ENCODE data around the gene NUP98. TPM values are rescaled to one million over a fixed set of nuclear protein-coding genes. Genes with fewer than 3 reads are reported as not detected.

NUP98 gene
- total RNA-seq, 4 donors from 2014 or later = 74.6 to 117 (median 86.7) TPM

DNA sequence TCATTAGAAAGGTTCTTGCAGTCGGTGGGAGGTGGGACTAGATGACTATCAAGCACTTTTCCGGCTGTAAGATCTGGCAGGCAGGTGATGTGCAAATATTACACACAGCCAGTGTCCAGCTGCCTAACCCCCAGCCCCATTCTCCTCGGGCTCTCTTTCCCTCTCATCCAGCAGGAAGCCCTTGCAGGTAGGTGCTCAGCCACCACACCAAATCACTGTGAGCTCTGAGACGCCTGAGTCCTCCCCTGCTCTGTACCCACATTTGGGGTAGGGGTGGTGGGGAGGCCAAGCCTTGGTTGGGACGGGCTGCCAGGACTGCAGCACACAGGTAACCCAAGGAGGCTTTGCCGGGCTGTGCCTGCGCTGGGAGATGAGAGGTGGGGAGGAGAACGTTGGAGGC is 156.2 kb downstream of the NUP98 start:
- TF ChIP-seq, protein P1, sequence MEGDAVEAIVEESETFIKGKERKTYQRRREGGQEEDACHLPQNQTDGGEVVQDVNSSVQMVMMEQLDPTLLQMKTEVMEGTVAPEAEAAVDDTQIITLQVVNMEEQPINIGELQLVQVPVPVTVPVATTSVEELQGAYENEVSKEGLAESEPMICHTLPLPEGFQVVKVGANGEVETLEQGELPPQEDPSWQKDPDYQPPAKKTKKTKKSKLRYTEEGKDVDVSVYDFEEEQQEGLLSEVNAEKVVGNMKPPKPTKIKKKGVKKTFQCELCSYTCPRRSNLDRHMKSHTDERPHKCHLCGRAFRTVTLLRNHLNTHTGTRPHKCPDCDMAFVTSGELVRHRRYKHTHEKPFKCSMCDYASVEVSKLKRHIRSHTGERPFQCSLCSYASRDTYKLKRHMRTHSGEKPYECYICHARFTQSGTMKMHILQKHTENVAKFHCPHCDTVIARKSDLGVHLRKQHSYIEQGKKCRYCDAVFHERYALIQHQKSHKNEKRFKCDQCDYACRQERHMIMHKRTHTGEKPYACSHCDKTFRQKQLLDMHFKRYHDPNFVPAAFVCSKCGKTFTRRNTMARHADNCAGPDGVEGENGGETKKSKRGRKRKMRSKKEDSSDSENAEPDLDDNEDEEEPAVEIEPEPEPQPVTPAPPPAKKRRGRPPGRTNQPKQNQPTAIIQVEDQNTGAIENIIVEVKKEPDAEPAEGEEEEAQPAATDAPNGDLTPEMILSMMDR (IDR thresholded peaks at IDR 0.05; ENCODE audit: low read depth) = no peak

DNA sequence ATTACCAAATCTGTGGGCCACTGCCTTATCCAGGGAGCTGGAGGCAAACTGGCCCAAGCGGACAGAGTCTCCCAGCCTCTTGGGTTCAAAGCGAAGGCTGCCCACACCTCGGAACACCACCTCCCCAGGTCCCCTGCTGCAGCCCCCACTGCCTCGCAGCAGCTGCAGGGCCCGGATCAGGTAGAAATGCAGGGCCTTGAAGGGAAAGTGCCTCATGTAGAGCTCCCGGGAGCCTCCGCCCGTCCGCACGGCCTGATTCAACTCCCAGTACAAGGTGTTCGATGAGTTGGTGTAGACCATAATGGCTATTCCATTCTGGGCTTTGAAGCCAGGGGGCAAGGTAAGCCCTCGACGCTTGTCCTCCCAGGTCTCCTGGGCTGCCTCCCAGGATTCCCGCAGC is 157.5 kb downstream of the NUP98 start:
- TF ChIP-seq, protein P1 (IDR thresholded peaks at IDR 0.05; ENCODE audit: low read depth) = no peak

DNA sequence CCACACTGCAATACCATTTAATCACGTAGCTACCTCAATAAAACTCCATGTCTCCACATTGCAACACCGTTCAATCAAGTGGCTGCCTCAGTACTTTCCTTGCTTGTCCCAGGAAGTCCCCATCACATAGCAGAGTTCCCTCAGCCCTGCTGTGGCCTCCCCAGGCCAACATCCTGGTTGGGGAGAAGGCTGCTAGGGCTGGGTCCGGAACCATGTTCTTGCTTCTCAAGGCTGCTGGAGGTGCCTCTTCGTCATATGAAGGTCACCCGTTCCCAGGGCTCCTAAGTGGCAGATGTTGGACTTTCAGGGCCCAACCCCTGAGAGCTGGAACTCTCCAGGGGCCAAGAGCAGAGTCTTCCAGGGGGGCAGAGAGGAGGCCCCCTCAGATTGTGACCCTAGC is 158.8 kb downstream of the NUP98 start:
- TF ChIP-seq, protein P1 (IDR thresholded peaks at IDR 0.05; ENCODE audit: low read depth) = no peak

DNA sequence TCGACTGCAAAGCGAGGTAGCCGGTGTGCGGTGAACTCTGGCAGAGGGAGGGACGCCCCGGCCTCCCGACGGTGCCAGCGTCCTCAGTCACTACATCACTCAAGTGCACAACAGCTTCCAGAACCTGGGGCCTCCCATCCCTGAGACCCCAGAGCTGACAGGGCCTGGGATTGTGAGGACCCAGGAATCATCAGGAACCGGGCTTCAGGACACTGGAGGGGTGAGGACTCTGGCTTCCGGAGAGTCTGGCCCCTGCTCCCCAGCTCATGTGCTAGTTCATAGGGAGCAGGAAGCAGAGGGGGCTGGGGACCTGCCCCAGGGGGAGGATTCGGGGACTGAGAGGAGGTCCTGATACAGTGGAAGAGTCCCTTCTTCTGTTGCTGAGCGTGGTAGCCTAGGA is 160.2 kb downstream of the NUP98 start:
- TF ChIP-seq, protein P1 (IDR thresholded peaks at IDR 0.05; ENCODE audit: low read depth) = no peak

DNA sequence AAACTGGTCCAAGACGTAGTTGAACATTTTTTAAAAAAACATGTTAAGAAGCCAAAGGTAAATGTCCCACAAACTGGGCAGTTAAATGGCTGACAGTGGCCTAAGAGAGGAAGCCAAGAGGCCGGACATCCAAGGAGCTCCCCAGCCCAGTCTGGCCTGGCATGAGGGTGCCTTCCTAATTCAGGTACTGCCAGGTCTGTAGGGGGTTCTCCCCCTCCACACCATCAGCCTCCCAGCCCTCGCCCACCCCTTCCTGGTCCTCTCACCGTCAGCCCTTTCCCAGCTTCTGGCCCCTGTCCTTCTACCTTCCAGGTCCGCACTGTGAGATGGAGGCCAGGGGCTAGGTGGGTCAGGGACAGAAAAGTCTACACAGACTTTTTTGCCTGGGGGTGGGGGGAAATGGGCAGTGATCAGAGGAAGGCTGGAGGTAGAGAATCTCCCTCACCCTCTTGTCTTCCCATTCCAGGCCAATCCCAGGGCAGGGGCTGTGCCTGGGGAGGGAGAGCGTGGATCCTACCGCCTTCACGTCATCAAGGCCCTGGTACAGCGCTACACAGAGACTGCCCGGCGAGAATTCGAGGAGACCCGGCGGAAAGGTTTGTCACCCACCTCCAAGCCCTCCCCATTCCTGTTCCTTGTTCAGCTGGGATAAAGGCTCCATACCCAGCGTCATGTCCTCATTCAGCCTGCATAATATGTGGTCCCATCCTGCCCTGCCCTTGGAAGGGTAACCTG is 161.5 kb downstream of the NUP98 start:
- TF ChIP-seq, protein P1 (IDR thresholded peaks at IDR 0.05; ENCODE audit: low read depth) = no peak

DNA sequence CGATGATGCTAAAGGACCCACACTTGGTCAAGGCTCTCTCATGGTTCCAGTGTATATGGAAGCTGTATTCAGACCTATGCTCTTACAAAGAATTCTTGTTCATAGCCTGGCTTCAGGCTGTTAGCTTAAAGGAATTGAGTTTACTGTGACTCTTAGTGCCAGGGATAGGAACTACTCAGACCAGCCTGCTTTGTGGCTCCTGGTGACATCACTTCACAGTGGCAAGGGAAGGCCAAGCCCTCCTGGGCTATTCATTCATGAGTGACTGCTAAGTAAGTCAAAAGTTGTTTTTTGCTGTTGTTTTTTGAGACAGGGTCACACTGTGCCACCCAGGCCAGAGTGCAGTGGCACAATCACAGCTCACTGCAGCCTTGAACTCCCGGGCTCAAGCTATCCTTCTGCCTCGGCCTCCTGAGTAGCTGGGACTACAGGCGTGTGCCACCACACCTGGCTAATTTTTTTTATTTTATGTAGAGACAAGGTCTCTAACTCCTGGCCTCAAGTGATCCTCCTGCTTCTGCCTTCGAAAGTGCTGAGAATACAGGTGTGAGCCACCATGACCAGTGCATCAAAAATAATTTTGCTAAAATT is 165.2 kb downstream of the NUP98 start:
- TF ChIP-seq, protein P1 (IDR thresholded peaks at IDR 0.05; ENCODE audit: low read depth) = no peak

DNA sequence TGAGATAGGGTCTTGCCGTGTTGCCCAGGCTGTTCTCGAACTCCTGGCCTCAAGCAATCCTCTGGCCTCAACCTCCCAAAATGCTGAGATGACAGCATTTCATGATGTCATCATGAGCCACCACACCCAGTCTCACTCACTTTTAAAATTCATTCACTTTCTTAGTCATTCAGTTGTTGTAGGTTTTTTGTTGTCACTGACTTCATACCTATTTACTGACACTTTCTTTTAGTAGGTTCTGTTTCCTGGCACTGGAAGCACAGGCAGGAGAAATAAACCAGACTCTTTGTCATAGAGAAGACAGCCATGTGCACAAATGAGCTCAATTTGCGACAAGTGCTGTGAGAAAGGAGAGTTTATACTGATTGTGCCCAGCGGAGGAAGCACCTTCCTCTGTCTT is 166.0 kb downstream of the NUP98 start:
- TF ChIP-seq, protein P1 (IDR thresholded peaks at IDR 0.05; ENCODE audit: low read depth) = no peak
